IPS DF 4.7 (cell line): ENCODE results near the gene ADRA2B.
"Not testable (repeated sequence)": the region's sequence is repeated elsewhere in the genome, so short reads cannot be mapped to it uniquely, and the experiment has no call there.

Experiments
- DNase-seq: peaks from one replicate; pipeline ENCODE4 v3.0.0-alpha.2; 2013; ENCODE audit warnings: low spot score; ENCODE audit errors: extremely low read depth

The ADRA2B gene

DNA sequence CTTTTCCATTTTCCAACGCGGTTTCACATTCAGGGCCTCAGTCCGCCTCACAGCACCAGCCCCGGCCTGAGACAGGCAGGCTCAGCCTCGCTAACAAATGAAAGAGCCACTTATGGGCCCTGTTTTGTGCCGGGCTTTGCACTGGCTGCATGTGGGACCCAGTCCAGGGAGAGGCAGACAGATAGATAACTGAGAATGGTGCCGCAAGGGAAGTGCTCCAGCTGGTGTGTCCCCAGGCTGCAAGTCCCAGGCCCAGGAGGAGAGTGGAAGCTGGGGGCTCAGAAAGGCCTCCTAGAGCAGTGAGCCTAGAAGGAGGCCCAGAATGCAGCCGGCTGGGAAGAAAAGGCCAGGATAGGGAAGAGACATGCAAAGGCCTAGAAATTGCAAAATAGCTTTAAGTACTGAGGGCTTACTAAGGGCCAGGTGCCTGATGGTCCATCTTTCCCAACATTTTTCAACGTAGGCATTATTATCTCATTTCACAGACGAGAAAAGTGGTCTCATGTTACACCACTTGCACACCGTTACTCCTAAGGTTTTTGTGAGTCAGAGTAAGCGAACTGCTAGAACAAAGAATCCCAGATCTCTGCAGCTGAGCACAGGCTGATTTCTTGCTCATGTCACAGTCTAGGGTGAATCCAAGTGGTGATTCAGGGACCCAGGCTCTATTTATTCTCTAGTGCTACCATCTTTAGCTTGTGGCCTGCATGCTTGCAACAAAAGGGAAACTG lies 26.0 kb downstream of the ADRA2B start:
- no peak for DNase-seq

DNA sequence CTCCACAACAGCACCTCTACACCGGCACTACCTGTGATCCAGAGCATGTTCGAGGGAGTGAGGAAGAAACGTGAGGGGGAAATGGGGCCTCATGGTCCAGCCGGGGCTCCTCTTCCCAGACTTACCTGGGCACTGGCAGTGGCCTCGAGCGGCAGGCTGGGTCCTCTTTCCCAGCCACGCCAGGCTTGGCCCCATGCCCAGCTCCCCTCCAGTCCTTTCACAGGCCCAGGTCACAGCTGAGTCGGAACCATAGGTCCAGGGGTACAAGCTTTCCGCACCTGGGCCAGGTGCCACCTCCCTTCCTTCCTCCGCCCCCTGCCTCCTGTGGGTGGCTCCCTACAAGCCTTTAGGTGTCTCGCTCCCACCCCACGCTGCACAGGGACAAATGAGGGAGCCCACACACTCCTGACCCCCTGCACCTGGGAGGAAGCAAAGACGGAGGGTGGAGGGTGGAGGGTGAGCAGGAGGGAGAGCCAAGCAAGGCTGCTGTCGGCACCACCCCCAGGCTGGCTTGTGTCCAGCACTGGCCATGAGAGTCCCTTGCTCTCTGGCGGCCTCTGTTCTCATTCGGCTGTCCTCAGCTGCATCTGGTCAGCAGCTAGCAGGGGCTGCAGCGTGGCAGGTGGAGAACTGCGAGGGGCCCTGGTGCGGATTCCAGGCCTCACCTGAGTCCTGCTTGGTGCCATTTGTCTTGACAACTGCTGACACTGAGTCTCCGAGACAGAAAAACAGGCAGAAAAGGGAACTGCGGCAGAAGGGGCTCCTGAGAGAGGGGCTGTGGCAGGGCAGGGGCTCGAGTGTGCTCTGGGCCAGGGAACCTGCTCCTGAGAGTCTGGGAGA lies 26.8 kb downstream of the ADRA2B start:
- DNase-seq: no peak

DNA sequence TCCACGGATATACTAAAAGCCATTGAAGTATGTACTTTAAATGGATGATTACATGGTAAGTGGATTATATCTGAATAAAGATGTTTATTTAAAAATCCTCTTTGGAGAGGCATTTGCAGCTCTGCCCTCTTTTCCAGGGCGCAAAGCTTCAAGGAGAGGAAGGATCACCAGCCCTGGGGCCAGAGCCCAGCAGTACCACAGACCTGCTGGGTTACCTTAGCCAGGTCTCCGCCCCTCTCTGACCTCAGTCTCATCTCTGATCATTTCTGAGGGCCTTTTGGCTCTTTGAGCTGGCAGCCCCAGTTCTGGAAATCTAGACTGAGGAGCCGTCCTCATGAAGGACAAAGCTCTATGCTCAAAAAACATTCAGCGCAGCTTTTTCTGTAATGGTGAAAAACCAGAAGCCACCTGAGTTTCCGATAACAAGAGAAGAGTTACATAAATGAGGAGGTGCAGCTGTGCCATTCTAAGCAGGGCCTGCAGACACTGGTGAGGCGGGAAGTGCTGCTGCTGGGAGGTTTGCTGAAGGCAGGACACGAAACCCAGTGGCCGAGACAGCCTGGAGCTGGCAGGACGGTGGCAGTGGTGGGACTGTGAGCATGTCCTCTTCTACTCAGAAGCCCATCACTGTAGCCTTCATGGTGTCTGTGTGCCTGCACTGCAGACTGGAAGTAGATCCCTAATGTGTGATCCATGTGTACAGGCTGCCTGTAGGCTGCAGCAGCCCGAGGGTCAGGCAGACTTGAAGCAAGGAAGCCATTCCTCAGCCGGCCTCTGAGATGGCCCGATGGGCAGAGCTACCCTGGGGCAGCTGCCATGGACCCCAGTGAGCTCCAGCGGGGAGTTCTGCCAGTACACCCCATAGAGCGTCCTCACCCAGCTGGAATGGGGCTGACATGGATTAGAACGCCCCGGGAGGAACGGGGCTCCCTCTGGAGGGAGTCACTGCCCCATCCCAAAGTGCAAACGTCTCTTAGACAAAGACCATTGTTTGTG lies 27.7 kb downstream of the ADRA2B start:
- no peak for DNase-seq

DNA sequence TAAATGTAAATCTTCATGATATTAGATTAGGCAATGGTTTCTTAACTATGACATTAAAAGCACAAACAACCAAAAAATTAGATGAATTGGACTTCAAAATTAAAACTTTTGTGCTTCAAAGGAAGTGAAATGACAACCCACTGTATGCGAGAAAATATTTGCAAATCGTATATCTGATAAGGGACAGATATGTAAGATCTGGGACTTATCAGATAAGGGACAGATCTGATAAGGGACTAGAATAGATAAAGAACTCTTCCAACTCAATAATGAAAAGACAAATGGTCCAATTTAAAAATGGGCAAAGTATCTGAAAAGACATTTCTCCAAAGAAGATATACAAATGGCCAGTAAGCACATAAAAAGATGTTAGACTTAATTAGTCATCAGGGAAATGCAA lies 29.2 kb downstream of the ADRA2B start:
- DNase-seq: no peak

DNA sequence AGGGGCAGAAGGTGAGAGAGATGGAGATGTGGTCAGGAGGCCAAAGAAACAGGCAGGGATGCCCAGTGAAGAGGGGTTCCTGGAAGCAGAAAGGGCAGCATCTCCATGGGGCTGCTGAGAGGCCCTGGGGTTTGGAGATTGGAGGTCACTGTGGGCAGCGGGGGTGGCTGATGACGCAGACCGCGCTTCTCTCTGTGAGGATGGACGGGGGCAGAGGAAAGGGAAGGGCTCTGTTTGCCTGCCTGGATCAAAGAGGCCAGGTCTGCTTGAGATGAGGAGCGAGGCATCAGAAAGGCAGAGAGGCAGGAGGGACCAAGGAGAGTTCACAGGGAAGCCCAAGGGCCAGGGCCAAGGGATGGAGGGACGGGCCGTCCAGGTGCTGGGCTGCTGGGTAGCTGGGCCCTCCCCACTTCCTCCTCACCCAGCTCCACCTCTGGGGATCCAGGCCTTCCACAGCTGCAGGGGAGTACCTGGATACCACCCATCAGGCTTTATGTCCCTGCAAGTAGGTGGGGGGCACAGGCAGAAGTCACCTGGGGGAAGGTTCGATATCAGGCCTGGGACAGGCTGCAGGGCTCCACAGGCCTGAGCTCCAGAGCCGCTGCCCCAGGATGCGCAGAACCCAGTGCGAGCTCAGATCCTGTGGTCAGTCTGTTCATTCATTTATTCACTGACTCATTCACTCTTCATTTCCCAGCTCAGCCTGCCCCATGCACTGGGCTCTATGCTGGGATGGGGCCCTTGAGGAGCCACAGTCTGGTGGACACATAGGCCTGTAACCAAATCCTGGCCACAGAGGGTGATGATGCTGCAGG lies 30.6 kb downstream of the ADRA2B start:
- no peak for DNase-seq

DNA sequence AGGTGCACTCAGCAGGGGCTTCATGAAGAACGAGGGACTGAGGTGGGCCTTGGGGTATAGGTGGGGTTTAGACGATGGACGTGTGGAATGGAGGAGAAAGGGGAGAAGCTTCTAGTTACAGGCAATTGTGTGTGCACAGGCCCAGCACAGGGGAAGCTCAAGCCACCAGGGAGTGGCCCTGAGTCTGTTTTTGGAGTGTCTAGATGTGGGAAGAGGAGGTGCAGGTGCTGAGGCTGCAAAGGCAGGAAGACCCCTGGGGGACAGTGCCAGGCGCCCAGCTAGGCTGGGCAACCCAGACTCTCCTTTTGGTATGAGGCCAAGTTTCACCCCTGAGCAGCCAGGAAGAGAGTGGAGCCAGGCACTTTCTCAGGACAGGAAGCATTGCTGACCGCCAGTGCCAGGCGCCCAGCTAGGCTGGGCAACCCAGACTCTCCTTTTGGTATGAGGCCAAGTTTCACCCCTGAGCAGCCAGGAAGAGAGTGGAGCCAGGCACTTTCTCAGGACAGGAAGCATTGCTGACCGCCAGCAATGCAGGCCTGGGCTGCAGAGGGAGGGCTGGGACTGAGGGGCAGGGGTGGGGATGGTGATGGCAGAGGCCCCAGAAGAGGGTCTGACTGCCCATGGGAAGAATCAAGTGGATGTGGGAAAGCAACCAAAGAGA lies 31.4 kb downstream of the ADRA2B start:
- DNase-seq: not testable (repeated sequence)

DNA sequence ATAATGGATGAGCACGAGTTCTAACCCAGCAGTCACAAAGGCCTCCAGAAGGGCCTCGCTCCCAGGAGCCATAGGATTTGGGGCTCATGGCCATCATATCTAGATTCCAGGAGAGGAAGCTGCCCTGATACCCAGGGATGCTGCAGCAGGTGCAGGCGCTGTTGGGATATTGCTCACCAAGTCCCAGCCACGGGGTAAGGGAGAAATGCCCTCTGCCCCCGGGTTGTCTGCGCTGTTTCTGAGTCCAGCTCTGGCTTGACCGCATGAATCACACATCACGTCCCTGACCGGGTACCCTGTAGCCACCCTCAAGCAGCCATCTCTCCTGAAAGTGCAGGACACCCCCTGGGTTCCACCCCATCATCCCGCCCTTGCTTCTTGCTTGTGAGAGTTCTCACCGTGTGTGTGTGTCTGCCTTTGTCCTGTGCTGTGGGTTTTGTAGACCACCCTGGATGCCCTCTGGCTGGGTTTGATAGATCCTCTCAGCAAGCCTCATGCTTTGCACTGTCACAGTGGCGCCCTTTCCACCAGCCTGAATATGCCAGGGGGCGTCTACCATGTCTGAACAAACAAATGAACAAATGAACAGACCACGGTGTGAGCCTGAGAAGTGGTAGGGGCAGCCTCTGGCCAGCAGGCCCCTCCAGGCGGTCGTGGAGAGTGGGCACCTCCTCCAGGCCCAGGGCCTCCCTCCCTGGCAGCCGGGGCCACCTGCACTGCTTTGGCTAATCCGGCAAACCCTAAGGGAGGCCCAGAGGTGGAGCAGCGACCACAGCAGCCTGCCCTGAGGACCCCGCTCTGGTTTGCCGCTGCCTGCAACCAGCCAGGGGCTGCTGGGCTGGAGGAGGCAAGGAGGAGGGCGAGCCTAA lies 32.1 kb downstream of the ADRA2B start:
- DNase-seq: no peak

DNA sequence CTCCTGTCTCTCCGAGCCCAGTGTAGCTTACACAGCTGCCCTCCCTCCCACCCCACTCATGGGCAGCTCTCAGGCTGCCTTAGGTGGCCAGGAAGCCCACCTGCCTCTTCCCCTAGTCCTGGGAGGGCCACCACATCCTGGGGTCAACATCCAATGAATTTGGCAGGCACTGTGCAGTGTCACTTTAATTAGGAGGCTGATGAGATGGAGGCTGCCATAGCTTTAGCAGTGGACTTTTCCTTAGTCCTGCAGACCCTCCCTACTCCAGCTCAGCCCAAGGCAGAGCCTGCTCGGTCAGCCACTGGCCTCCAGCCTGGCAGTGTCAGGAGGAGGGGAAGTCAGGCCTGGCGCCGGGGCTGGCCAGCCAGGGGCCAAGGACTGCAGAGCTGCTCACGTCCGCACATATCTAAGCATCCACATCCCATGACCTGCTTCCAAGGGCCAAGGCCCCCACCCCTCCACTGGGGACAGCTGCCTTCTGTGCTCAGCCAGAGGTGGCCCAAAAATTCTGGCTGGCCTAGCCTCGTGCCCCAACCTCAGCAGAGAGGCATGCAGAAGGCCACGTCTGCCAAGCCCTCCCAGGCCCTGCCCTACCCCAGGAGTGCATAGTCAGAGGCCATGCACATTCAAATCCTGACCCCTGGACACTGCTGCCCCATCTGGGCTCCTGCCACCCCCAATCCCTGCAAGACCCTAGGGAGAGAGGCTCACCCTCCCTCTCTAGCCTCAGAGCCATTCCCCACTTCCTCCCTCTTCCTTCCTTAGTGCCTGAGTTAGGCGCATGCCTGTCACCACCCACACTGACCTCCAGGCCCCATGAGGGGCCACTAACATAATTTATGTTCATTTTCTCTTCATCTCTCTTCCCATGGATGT lies 33.1 kb downstream of the ADRA2B start:
- no peak for DNase-seq

DNA sequence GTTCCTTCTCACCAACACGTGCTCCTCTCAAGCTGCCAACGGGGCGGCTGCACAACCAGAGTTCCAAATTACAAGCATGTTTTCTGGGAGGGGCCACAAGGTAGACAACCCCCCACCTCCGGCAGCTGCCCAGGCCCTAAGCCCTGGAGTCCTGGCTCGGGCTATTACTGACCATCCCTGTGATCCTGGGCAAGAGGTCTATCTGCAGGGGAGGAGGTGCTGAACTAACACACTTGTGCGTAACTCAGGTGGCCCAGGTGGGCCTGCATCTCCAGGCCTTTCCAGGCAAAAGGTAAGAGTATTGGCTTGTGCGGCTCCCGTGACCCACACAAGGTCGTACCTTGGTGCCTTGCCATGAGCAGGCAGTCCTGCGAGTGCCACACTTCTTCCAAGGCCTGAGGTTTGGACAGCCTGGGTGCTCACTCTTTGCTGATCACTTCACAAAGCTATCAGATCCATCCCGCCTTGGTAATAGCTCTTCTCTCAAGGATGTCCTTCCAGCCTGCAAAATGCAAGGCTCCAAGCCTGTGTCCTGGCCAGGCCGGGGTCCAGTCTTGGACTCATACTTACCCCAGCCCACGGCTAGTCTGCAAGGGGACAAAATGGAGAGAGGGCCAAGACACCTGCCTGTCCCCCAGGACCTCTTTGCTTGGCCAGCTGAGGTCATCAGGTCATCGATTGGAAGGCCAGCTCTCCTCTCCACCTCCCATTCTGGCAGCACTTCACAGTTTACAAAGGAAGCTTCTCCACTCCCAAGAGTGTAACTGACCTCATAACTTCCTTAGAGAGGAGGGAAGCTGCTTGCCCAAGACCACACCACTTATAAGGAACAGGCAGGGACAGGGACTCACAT lies 33.9 kb downstream of the ADRA2B start:
- DNase-seq: no peak

DNA sequence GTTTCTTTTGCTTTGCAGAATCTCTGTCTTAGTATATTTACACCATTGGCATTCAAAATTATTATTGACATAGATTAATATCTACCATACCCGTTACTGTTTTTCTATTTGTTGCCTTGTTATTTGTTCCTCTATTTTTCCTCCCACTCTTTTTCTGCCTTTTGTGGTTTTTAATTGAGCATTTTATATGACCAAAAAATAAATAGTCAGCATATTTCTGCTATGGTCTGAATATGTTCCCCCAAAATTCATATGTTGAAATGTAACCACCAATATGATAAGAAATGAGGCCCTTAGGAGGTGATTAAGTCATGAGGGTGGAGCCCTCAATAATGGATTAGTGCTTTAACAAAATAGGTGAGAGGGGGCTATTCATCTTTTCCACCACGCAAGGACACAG lies 35.3 kb downstream of the ADRA2B start:
- no peak for DNase-seq

DNA sequence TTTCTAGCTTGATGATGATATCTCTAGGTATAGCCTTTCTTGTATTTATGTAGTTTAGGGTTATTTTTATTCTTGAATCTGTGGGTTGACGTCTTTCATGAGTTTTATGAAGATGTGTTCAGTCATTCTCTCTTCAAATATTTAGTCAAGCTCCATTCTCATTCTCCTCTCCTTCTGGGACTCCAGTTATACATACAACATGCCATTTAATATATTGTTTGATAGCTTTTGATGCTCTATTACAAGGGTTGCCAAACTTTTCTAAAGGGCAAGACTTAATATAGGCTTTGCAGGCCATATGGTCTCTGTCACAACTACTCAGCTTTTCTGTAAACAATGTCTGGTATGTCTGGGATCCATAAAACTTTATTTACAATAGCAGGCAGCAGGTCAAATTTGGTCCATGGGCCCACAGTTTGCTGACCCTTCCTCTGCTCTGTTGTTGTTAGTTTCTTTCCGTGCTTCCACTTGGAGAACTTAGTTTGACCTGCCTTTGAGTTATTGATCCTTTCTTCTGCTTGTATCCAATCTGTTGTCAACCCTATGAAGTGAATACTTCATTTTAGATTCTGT lies 41.1 kb downstream of the ADRA2B start:
- DNase-seq: no peak

DNA sequence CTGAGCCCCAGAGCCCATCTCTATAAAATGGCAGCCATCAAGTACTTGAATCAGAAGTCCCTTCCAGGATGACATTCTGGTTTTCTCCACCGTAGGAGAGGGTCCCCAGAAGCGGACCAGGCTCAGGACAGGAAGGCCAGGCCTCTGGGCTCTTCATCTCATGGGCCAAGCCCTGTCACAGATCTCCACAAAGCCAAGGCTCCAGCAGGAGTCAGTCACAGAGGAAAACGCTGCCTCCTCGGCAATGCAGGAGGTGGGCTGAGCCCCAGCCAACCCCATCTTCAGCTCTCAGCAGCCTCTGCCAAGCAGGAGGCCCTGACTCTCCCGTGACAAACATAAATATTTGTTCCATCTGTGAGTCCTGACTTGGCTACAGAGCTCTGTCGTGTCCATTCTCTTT lies 42.2 kb downstream of the ADRA2B start:
- DNase-seq: no peak

DNA sequence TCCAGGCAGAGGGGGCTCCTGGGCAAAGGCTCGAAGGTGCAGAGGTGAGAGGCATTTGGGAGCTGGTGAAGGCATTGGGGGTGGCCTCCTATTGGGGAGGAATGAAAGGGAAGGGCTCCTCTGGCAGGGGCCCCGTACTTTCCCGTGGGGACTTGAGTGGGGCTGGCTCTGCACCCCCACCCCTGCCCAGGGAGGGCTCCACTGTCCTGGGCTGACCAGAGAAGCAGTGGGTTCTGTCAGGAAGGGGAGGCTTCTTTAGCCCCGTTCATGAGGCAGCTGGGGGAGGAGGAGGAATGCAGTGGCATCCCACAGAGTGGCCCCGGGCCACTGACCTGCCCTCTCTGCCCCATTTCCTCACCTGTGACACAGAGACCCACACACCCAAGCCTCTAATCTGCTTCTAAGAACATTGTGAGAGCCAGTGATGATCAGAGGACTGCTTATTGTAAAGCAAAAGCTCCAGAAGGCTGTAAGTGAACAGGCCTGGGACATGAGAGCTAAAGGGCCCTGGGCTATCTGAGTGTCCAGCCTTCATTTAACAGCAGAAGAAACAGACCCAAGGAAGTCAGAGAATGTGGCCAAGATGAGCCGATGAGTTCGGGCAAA lies 43.1 kb downstream of the ADRA2B start:
- no peak for DNase-seq

DNA sequence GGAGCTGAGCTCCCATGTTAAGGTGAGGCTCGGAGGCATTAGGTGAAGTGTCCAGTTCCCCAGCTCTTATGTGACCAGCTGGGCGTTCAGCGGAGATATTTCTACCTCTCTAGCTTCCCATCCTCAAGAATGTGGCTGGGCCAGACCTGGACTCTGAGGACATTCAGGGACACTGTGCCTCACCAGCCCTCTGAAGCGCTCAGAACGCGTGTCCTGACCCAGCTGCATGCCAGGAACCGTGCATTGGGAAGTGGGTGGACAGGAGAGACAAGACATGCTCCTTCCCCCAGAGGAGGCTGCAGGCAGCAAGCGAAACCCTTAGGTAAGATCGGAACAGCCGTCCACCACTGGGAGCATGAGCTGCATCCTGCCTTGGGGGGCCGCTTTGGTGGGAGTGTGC lies 43.6 kb downstream of the ADRA2B start:
- no peak for DNase-seq

DNA sequence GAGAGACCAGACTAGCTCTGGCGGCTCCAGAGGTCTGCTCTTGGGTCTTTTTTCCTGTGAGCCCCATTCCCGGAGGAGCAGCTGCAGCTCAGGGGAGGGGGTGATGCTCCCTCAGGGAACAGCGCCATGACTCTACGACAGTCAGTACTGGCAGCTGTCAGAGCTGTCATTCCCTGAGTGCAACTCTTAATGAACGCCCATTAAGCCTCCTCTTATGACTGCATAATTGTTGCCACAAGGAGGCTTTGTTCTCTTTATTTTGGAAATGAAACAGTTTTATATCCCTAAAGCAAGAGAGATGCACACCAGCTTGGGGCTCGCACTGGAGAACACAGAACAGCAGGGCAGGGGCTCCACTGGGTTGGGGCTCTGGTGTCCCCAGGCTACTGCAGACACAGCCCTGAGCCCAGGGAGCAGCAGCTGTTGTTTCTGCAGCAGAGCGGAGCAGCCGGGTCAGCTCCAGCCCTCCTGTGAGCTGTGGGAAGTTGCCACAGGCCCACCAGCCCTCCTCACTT lies 44.3 kb downstream of the ADRA2B start:
- DNase-seq: not testable (repeated sequence)
